Lung (tissue), 12 donors: Measurements from ENCODE around the gene PPP1R36. TPM values are rescaled to one million over a fixed set of nuclear protein-coding genes. Genes with fewer than 3 reads are reported as not detected.

Source experiments
- ATAC-seq: fragments of 200-7000 bp; cut with Tn5 transposase; one replicate; pipeline ENCODE4 v1.9.1; 2020; ENCODE audit warnings: moderate number of reproducible peaks; ENCODE audit not compliant: insufficient read depth, low FRiP score
- DNase-seq, 3 donors: peaks; one replicate each; pipeline ENCODE4 v3.0.0-alpha.2; 2013 to 2017
- H3K27ac ChIP-seq, 2 donors: one replicate each; pipeline ENCODE4 v1.5.1; 2013; ENCODE audit warnings: mild to moderate bottlenecking in 2 of 2, moderate library complexity in 2 of 2, control low read depth in 1 of 2, inconsistent platforms in 1 of 2, low read depth in 1 of 2, low read length in 1 of 2
- H3K27me3 ChIP-seq, 3 donors: one replicate each; pipeline ENCODE4 v1.5.1; 2013; ENCODE audit warnings: low read length in 2 of 3; ENCODE audit not compliant: control insufficient read depth in 3 of 3, insufficient read depth in 3 of 3
- H3K36me3 ChIP-seq, 4 donors: one replicate each; pipeline ENCODE4 v1.5.1; 2013; ENCODE audit warnings: low read length in 4 of 4, mild to moderate bottlenecking in 1 of 4, moderate library complexity in 1 of 4; ENCODE audit not compliant: control insufficient read depth in 4 of 4, insufficient read depth in 4 of 4
- H3K4me1 ChIP-seq, 5 donors: one replicate each; pipeline ENCODE4 v1.5.1; 2013; ENCODE audit warnings: low read length in 5 of 5, mild to moderate bottlenecking in 2 of 5, moderate library complexity in 1 of 5; ENCODE audit not compliant: control insufficient read depth in 5 of 5, insufficient read depth in 5 of 5
- H3K4me3 ChIP-seq: one replicate; pipeline ENCODE4 v1.5.1; 2013; ENCODE audit warnings: mild to moderate bottlenecking, control low read depth, moderate library complexity
- H3K9ac ChIP-seq, 2 donors: one replicate each; pipeline ENCODE4 v1.5.1; 2013; ENCODE audit warnings: low read length in 2 of 2, control low read depth in 1 of 2; ENCODE audit not compliant: insufficient read depth in 1 of 2
- H3K9me3 ChIP-seq, 4 donors: one replicate each; pipeline ENCODE4 v1.5.1; 2013; ENCODE audit warnings: low read length in 3 of 4, mild to moderate bottlenecking in 1 of 4, moderate library complexity in 1 of 4; ENCODE audit not compliant: control insufficient read depth in 4 of 4, insufficient read depth in 3 of 4
- CTCF ChIP-seq: IDR thresholded peaks from 2 replicates; pipeline ENCODE4 v1.5.1; 2012; ENCODE audit warnings: mild to moderate bottlenecking; ENCODE audit errors: control extremely low read depth, extremely low read depth
- WGBS, 2 donors: extraction: QIAGEN DNeasy Blood & Tissue Kit; methylation state at CpG; one replicate each; pipeline ENCODE4 v1.1.7; 2013; 5-methylcytosine and 5-hydroxymethylcytosine counted together
- polyA plus RNA-seq, 2 donors: library from polyadenylated mRNA; stranded (reverse); fragments of 200-250 nt; gene quantifications; one replicate each; pipeline ENCODE4 v1.2.1, GENCODE V29; 2013
- total RNA-seq, 2 donors: library from RNA; depleted of rRNA in 1 of 2; stranded (reverse); fragments of >200 nt in 1 of 2; gene quantifications; one replicate each; pipeline ENCODE4 v1.2.1, GENCODE V29; 2014 to 2021
- donor health status: control.
- donor health status: control.
- donor health status: Bipolar disorder and iron deficiency.
- donor health status: healthy.
- donor health status: DM: yes; HTN: yes; CAD: no.

PPP1R36 gene
- total and polyA plus RNA-seq, 4 donors: 1.2 to 3.1 (median 1.9) TPM

DNA sequence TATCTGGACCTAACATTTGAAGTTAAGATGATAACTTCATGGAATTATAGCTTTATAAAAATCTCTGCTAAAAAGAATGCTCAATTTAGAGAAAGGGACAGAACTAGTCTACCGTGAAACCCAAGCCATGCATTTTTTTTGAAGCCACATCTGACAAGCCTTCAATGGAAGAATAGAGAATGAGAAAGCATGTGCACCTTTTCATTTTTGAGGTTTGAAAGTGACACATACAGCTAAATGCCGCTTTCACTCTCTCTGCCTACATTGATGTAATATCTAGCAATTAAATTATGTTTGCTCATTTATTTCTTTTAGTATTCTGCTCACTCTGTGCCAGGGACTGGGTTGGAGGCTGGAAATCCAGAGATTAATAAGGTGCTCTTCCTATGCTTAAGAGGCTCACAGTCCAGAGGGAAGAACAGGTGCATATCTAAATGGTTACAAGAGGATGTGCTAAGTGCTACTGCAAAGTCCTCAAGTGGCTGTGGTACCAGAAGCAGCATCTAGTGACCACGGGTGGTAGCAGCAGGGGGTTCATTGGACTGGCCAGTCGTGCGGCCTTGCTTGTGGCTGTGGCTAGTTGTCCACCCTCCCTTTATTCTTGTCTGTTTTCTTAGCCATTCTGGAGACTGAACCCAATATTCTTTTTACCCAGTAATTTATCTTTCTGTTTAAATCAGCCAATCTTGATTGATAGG lies 60.4 kb downstream of the PPP1R36 start:
- TF ChIP-seq CTCF: no peak
- Histone ChIP-seq H3K9me3 (no peaks in the 10 kb centered on the region), H3K9ac (no peak overlapping the region), H3K4me3 (no peak overlapping the region), H3K27ac (no peak overlapping the region), H3K36me3 (no peaks in the 10 kb centered on the region), H3K27me3 (peaks cover 0 to 8% (median 3%) of the 10 kb centered on the region in 3 donors), H3K4me1 (peaks cover 0 to 24% (median 4%) of the 10 kb centered on the region in 5 donors)
- WGBS, 2 donors: 84 to 92% methylated on average over 5 of the region's 5 CpGs
- ATAC-seq: no peak
- DNase-seq: no peak

- no peak for TF ChIP-seq CTCF
- Histone ChIP-seq H3K27me3 (peaks cover 0 to 7% (median 3%) of the 10 kb centered on the region in 3 donors), H3K4me3 (no peak overlapping the region), H3K9me3 (no peaks in the 10 kb centered on the region), H3K27ac (peak overlapping the region in 1 of 2 donors; percentile 12), H3K9ac (no peak overlapping the region), H3K36me3 (no peaks in the 10 kb centered on the region), H3K4me1 (peaks cover 0 to 24% (median 4%) of the 10 kb centered on the region in 5 donors)
- 36 to 61% methylated on average over 1 of the region's 1 CpG for WGBS, 2 donors
- no peak for ATAC-seq
- DNase-seq: peak; percentile 26 to 91 (median 83)
These were observed 61.7 kb downstream of the PPP1R36 start for GRCh38 chr14:64611358-64612020.

DNA sequence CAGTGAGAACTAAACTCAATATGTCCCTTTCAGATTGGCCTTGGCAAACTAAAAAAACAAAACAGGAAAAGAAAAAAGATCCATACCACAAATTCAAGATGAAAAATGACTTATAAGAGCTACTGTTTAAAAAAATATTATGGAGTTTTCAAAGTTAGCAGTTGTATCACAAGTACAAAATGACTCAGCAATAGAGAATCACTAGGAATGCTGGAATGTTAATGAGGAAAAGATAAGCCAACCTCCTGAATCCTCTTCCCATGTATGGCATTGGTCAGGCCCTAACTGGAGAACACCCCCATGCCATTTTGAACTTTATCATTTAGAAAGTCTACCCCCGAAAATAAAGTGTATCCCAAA lies 62.2 kb downstream of the PPP1R36 start:
- Histone ChIP-seq H3K4me3 (no peak overlapping the region), H3K9me3 (no peaks in the 10 kb centered on the region), H3K9ac (no peak overlapping the region), H3K27ac (no peak overlapping the region), H3K4me1 (peaks cover 0 to 24% (median 4%) of the 10 kb centered on the region in 5 donors), H3K27me3 (peaks cover 0 to 3% (median 0%) of the 10 kb centered on the region in 3 donors), H3K36me3 (no peaks in the 10 kb centered on the region)
- 80 to 92% methylated on average over 1 of the region's 1 CpG for WGBS, 2 donors
- ATAC-seq (no peak), DNase-seq (no peak)
- TF ChIP-seq CTCF: no peak
